HFF-Myc (cell line): ENCODE measurements around the gene PKP1.
"Not testable (repeated sequence)": the region's sequence is repeated elsewhere in the genome, so short reads cannot be mapped to it uniquely, and the experiment has no call there.

Source experiments
- DNase-seq: peaks from one replicate; pipeline ENCODE4 v3.0.0-alpha.2; 2011; ENCODE audit warnings: low read depth; ENCODE audit errors: extremely low read depth
- H3K4me3 ChIP-seq: replicated peaks from 2 replicates; pipeline ENCODE4 v1.5.1; 2011; ENCODE audit warnings: low read depth, mild to moderate bottlenecking, control low read depth, low read length
- CTCF ChIP-seq: IDR thresholded peaks from 2 replicates; pipeline ENCODE4 v1.5.1; 2012; ENCODE audit warnings: mild to moderate bottlenecking, low read depth, low read length, control low read depth; ENCODE audit errors: missing control alignments

Gene PKP1

DNA sequence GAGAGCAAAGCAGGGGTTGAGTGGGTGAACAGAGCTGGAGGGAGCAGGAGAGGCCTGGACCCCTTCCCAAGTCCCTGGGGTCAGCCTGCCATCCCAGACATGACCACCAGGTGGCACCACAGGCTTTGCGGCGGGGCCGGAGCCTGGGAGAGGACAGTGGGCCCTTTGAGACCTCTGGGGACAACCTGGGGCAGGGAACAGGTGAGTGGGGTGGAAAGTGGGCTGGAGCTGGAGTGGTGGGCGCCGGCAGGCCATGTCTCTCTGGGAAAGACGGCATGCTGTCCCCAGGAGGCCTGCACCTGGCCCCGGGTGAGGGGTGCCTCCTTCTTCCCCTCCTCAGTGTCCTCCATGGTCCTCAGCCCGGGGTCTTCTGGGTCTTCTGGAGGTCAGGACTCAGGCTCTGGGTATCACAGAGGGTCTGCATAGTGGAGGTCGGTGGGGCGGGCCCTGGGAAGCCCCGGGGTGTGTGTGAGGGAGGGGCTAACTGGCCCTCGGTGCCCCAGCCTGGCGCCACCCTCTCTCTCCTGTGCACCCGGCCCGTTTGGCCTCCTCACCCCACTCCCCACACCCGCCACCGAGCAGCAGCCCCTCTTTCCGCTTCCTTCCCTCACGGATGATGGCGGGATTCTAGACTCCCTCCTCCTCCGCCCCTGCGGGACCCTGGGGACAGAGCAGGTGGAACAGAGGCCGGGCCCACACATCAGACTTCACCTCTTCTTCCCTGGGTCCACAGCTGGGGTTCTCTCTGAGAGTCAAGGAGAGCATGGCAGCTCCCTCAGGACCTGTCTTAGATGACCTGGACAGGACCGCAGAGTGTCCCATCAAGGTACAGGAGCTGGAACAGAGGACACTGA is 28.5 kb upstream of the PKP1 start:
- peak; percentile 96 for TF ChIP-seq CTCF
- no peak for DNase-seq
- no peak overlapping the region for H3K4me3 ChIP-seq

DNA sequence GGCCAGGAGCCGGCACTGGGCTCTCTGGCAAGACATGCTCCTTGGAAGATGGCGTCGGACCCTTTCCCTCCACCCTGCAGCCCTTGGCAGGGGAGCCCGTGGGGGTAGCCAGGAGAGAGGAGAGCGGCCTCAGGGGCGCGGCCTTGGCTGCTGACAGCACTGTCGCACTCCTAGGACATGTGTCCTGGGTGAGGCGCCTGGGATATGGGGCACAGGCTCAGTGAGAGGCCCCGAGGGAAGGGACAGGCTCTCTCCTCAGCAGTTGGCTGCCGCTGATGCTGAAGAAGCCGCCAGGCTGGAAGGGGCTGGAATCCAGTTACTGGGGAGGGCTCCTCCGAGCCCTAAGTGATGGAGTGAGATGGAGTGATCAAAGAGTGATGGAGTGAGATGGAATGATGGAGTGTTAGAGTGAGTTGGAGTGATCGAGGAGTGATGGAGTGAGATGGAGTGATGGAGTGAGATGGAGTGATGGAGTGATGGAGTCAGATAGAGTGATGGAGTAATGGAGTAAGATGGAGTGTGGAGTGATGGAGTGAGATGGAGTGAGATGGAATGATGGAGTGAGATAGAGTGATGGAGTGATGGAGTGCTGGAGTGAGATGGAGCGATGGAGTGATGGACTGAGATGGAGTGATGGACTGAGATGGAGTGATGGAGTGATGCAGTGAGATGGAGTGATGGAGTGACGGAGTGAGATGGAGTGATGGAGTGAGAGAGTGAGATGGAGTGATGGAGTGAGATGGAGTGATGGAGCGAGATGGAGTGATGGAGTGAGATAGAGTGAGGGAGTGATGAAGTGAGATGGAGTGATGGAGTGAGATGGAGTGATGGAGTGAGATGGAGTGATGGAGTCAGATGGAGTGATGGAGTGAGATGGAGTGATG is 27.6 kb upstream of the PKP1 start:
- DNase-seq = no peak
- TF ChIP-seq CTCF = no peak

GRCh38 chr1:201258132-201258531 is 25.2 kb upstream of the PKP1 start:
- not testable (repeated sequence) for H3K4me3 ChIP-seq, DNase-seq

More for the DNA sequence above, 27.6 kb upstream of the PKP1 start:
- H3K4me3 ChIP-seq = no peak overlapping the region

DNA sequence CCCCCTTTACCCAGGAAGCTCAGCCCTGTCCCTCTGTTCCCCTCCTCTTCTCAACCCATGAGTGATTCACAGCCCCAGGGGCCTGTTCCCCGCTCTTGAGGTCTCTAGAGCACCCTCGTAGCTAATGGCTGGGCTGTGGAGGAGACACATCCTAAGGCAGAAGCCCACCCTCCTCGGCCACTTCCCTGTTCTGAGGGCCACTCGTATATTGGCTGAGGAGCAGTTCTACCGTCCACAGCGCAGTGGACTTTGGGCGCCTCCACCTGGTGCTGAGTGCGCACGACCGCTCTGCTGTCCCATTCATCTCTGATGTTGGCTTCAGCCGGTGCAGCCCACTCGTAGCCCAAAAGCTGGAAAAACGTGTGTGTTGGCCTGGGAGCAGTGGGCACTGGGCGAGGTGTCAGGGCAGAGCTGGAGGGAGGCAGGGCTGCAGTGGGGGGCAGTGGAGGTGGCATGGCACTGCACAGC is 24.5 kb upstream of the PKP1 start:
- no peak for DNase-seq
- TF ChIP-seq CTCF = no peak
- H3K4me3 ChIP-seq = no peak overlapping the region

DNA sequence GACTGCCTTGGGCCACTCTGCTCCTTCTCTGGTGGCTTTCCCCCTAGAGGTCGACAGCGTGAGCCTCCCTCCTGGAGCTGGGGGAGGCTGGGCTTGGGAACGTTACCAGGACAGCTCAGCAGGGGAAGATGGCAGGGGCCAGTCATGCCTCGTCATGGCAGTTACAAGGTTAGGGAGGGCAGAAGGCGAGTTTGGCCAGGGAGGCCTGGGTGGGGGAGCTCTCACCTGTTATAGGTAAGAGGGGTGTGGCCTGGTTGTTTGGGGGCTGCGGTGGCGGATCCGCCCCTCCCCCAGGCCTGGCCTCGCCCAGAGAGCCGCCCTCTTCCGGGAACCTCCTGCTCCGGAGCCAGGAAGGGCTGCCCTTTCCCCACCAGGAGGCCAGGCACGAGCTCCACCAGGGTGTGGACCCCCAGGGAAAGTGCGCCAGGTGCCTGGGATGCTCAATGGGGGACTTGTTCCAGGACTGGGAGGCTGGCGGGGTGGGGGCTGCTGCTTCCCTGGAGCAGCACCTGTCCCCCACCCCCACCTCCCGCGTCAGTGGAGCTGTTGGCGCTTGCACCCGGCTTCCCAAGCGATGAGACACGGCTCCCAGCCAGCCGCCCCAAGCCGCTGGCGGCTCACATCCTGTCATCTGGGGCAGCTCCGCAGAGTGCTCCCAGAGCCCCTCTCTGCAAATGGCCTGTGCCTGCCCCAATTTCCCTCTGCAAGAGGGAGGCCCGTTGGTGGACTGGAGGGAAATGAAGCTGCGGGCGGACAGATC is 23.6 kb upstream of the PKP1 start:
- TF ChIP-seq CTCF = no peak
- no peak for DNase-seq
- no peak overlapping the region for H3K4me3 ChIP-seq

GRCh38 chr1:201260236-201260590 is 23.1 kb upstream of the PKP1 start:
- DNase-seq = no peak
- no peak for TF ChIP-seq CTCF
- H3K4me3 ChIP-seq = no peak overlapping the region
